ENCODE measurements around the gene ATF6.
"Not testable (repeated sequence)": the region's sequence is repeated elsewhere in the genome, so short reads cannot be mapped to it uniquely, and the experiment has no call there.

Gene ATF6

GRCh38 chr1:161733526-161733925 lies 32.6 kb upstream of the ATF6 start:
- no peak for DNase-seq

- DNase-seq: no peak
Measured at GRCh38 chr1:161735837-161736236, 30.3 kb upstream of the ATF6 start.

GRCh38 chr1:161736335-161736969 lies 29.7 kb upstream of the ATF6 start:
- DNase-seq: no peak

- DNase-seq: no peak
Measured at GRCh38 chr1:161737625-161738024, 28.5 kb upstream of the ATF6 start.

GRCh38 chr1:161738627-161739287 lies 27.4 kb upstream of the ATF6 start:
- peak in 13 of 56 donors; percentile 4 to 30 (median 13) for DNase-seq

DNA sequence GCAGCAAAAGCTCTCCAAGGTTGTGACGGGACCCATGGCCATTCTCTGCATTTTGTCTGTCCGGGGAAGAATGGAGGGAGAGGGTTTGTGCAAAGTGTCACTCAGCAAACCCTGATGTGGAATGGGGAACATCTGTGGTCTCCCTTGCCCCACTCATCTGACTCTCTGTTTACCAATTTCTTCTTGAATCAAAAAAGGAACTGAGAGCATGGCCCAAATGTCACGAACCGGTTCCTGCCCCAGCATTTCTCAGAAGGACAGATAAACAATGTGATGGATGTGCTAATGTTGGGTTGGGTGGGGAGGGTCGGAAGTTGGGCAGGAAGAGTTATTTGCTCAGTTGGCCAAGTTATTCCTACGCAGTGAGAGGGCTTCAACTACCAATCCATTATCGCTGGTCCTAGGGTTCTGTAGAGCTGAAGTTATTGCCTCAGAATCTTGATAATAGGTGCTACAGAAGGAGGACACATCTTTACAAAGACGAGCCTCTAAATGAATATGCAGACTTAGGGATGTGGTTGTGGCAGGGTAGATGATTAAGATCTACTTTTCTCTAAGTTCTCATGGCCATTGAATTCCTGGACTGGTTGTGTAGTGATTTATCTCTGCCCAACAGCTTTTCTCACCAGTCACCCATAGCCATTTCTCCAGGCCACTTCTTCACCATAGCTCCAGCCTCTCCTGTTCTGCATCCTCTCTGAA lies 26.1 kb upstream of the ATF6 start:
- peak in 9 of 56 donors; percentile 1 to 29 (median 7) for DNase-seq

DNA sequence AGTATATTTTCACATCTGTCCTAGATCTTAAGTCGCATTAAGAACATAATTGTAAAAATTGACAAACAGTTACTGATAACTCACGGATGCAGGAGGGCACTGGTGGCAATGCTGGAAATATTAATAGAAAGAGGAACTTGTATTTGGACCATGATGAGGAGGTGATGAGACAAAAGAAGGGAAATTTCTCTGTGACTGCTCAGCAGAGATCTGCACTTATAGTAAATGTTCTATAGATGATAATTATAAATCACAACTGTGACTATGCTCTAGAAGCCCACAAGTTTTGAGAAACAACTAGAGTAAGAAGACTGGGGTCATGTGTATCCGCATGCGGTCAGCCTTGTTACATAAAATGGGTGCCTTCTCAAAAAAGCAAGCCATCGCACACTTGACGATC lies 25.2 kb upstream of the ATF6 start:
- no peak for DNase-seq

- DNase-seq: no peak
Measured at GRCh38 chr1:161743231-161743630, 22.9 kb upstream of the ATF6 start.

- DNase-seq: no peak
Measured at GRCh38 chr1:161747801-161748200, 18.3 kb upstream of the ATF6 start.

- DNase-seq: peak in 55 of 56 donors; percentile 49 to 96 (median 87)
Measured at GRCh38 chr1:161749509-161750407, 16.4 kb upstream of the ATF6 start, which contains the start of gene DUSP12. Gene DUSP12, plus strand, starts transcription at chr1:161749786. Its CDS starts 16 bp downstream, at chr1:161749802.

DNA sequence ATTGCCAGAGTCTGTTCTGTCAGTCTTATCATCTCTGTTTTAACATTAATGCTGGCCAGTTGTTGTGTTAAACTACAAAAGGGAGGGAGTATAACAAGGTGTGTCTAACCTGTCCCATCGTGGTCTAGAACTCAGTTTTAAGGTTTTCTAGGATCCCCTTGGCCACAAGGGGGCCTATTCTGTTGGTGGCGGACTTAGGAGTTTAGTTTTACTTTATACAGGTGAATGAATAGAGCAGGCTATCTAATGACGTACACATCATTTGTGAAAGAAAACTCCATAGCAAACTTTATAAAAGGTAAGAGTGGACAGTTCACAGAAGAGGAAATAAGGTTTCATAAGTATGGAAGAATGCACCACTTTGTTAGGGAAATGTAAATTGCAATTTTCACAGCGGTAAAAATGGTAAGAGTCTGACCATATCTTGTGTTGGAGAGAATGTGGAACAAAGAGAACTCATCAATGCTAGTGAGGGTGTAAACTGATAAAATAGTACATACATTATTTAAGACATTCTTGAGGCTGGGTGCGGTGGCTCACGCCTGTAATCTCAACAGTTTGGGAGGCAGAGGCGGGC lies 2.5 kb upstream of the ATF6 start:
- no peak for DNase-seq

DNA sequence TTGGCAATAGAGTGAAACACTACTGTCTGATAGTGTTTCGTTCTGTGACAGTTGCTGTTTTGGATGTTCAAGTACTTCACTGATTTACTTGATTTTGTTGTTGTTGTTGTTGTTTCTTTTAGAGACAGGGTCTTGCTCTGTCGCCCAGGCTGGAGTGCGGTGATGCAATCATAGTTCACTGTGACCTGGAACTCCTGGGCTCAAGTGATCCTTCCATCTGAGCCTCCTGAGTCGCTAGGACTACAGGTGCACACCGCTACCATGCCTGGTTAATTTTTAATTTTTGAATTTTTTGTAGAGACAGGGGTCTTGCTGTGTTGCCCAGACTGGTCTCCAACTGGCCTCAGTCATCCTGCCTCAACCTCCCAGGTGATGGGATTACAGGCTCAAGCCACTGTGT lies 2.3 kb downstream of the ATF6 start:
- no peak for DNase-seq

DNA sequence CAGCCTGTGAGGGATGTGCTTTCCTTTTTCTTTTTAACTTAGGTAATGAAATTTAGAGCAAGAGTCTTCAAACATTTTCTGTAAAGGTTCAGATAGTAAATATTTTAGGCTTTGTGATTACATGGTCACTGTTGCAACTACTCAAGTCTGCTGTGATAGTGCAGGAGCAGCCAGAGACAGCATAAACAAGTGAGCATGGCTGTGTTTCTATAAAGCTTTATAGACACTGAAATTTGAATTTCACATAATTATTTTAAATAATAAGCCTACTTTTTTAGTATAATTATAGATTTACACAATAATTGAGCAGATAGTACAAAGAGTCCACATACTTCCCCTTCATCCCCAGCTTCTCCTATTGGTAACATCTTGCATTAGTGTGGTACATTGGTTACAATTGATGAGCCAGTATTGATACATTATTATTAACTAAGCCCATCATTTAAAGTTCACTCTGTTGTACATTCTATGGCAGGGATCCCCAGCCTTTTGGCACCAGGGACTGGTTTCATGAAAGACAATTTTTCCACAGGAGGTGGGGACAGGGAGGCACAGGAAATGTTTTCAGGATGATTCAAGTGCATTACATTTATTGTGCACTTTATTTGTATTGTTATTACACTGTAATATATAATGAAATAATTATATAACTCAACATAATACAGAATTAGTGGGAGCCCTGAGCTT lies 3.0 kb downstream of the ATF6 start:
- DNase-seq: no peak

- not testable (repeated sequence) for DNase-seq
Measured at GRCh38 chr1:161769673-161770045, 3.5 kb downstream of the ATF6 start.

GRCh38 chr1:161770250-161770649 lies 4.1 kb downstream of the ATF6 start:
- DNase-seq: no peak

GRCh38 chr1:161771161-161771560 lies 5.0 kb downstream of the ATF6 start:
- DNase-seq: no peak

GRCh38 chr1:161771973-161772372 lies 5.9 kb downstream of the ATF6 start:
- DNase-seq: no peak

- DNase-seq: no peak
Measured at GRCh38 chr1:161772397-161772796, 6.3 kb downstream of the ATF6 start.

DNA sequence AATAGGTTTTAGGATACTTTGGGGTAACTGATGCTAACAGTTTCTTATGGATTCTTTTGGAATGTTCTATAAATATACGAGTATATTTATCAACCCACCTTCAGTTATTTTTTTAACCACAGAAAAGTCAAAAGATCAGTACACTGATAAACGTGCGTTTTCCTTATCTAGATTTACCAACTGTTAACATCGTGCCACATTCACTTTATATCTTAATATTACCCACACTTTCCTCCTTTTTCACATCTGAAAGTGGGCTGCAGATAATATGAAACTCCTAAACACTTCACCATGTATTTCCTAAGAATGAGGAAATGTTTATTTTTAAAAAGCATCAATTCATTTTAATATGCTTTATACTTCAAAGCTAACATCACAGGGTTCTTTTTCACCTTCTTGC lies 7.7 kb downstream of the ATF6 start:
- no peak for DNase-seq

GRCh38 chr1:161777261-161777660 lies 11.1 kb downstream of the ATF6 start:
- no peak for DNase-seq

GRCh38 chr1:161778522-161778921 lies 12.4 kb downstream of the ATF6 start:
- no peak for DNase-seq
